ENCODE measurements around the gene KCNG4. TPM values are rescaled to one million over a fixed set of nuclear protein-coding genes. Genes with fewer than 3 reads are reported as not detected.
A peak's percentile ranks its signal among the peaks of the same experiment; 100 is the strongest.

Gene KCNG4
- total RNA-seq, 6 experiments from 2014 or later: not detected

GRCh38 chr16:84177741-84178073, 62.1 kb downstream of the KCNG4 start:
- DNase-seq: peak; percentile 36
- Mint-ChIP-seq H3K27ac (peak overlapping the region; percentile 53), H3K27me3 (ENCODE audit: insufficient read depth) (peaks cover 2% of the 10 kb centered on the region), H3K4me1 (ENCODE audit: low read depth) (peaks cover 38% of the 10 kb centered on the region), H3K36me3 (ENCODE audit: low read depth) (no peaks in the 10 kb centered on the region), H3K4me3 (peak overlapping the region; percentile 9; the same call in 1 of the 2 replicates), H3K9me3 (no peaks in the 10 kb centered on the region)
- TF ChIP-seq, protein P1, sequence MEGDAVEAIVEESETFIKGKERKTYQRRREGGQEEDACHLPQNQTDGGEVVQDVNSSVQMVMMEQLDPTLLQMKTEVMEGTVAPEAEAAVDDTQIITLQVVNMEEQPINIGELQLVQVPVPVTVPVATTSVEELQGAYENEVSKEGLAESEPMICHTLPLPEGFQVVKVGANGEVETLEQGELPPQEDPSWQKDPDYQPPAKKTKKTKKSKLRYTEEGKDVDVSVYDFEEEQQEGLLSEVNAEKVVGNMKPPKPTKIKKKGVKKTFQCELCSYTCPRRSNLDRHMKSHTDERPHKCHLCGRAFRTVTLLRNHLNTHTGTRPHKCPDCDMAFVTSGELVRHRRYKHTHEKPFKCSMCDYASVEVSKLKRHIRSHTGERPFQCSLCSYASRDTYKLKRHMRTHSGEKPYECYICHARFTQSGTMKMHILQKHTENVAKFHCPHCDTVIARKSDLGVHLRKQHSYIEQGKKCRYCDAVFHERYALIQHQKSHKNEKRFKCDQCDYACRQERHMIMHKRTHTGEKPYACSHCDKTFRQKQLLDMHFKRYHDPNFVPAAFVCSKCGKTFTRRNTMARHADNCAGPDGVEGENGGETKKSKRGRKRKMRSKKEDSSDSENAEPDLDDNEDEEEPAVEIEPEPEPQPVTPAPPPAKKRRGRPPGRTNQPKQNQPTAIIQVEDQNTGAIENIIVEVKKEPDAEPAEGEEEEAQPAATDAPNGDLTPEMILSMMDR (IDR thresholded peaks at IDR 0.05): no peak

GRCh38 chr16:84176192-84177053, 63.4 kb downstream of the KCNG4 start:
- Mint-ChIP-seq H3K27ac (peak overlapping the region; percentile 53), H3K36me3 (ENCODE audit: low read depth) (no peaks in the 10 kb centered on the region), H3K4me3 (peak overlapping the region; percentile 9), H3K9me3 (no peaks in the 10 kb centered on the region), H3K27me3 (ENCODE audit: insufficient read depth) (peaks cover 2% of the 10 kb centered on the region), H3K4me1 (ENCODE audit: low read depth) (peaks cover 38% of the 10 kb centered on the region)
- DNase-seq: no peak
- TF ChIP-seq, protein P1 (IDR thresholded peaks at IDR 0.05): no peak

- no peaks in the 10 kb centered on the region for H3K9me3 Mint-ChIP-seq
- TF ChIP-seq, protein P1 (IDR thresholded peaks at IDR 0.05): peak; percentile 87
- peaks cover 38% of the 10 kb centered on the region for H3K4me1 Mint-ChIP-seq (ENCODE audit: low read depth)
- peaks cover 2% of the 10 kb centered on the region for H3K27me3 Mint-ChIP-seq (ENCODE audit: insufficient read depth)
- H3K36me3 Mint-ChIP-seq (ENCODE audit: low read depth): no peaks in the 10 kb centered on the region
- DNase-seq: peak; percentile 70
- H3K27ac Mint-ChIP-seq: peak overlapping the region; percentile 53
- no peak overlapping the region for H3K4me3 Mint-ChIP-seq
These were observed 64.3 kb downstream of the KCNG4 start for GRCh38 chr16:84175350-84176081.

DNA sequence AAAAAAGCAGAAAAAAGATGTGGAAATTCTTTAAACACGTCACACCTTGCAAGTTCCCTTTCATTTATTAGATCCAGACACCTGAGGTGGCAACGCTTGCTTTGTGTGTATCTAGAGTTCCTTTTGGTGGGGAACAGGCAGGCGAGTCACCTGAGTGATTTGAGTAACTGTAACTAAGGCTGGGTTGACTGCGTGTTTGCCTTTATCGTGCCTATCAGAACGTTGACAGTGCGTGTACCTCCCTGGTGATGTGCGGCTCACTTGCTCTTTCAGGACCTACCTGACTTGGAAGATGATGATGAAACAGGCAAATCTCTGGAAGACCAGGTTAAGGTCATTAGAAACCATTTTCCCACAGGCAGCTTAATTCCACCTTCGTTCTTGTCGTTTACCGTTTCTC, 65.4 kb downstream of the KCNG4 start:
- no peak overlapping the region for H3K27ac Mint-ChIP-seq
- no peaks in the 10 kb centered on the region for H3K9me3 Mint-ChIP-seq
- peaks cover 2% of the 10 kb centered on the region for H3K27me3 Mint-ChIP-seq (ENCODE audit: insufficient read depth)
- no peak for DNase-seq
- peaks cover 38% of the 10 kb centered on the region for H3K4me1 Mint-ChIP-seq (ENCODE audit: low read depth)
- no peak overlapping the region for H3K4me3 Mint-ChIP-seq
- H3K36me3 Mint-ChIP-seq (ENCODE audit: low read depth): no peaks in the 10 kb centered on the region
- TF ChIP-seq, protein P1 (IDR thresholded peaks at IDR 0.05): no peak

DNA sequence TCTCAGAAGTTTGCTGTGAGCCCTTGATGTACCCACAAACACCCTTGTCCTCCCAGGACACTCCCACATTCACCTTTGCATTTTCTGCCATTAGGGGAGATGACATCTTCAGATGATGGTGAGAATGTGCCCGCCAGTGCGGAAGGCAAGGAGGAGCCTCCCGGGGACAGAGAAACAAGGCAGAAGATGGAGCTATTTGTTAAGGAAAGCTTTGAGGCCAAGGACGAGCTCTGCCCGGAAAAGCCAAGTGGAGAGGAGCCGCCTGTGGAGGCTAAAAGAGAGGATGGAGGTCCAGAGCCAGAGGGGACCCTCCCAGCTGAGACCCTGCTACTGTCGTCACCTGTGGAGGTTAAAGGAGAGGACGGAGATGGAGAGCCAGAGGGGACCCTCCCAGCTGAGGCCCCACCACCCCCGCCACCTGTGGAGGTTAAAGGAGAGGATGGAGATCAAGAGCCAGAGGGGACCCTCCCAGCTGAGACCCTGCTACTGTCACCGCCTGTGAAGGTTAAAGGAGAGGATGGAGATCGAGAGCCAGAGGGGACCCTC, 70.0 kb downstream of the KCNG4 start:
- Mint-ChIP-seq H3K4me3 (no peak overlapping the region), H3K36me3 (ENCODE audit: low read depth) (no peaks in the 10 kb centered on the region), H3K9me3 (no peaks in the 10 kb centered on the region), H3K27me3 (ENCODE audit: insufficient read depth) (peaks cover 11% of the 10 kb centered on the region), H3K4me1 (ENCODE audit: low read depth) (peaks cover under 1% of the 10 kb centered on the region; the same call in 1 of the 2 replicates), H3K27ac (no peak overlapping the region)
- DNase-seq: no peak
- TF ChIP-seq, protein P1 (IDR thresholded peaks at IDR 0.05): no peak

Other genes with a start within 250 kb of the KCNG4 start
- not detected for gene SLC38A8, start 197.2 kb downstream of the KCNG4 start, total RNA-seq (2021; fragmentation: NEBNext Ultra II Directional; extraction: Animal tissue kit (Norgen Biotek cat#: 25700))
- 100 to 1,000 TPM in 4 of 6 experiments, 10 to 100 TPM in 2; 96.6 to 123 (median 102) TPM for gene MBTPS1, start 123.1 kb downstream of the KCNG4 start, total RNA-seq (2021; fragmentation: NEBNext Ultra II Directional; extraction: Animal tissue kit (Norgen Biotek cat#: 25700))
- gene HSDL1, start 94.8 kb downstream of the KCNG4 start, total RNA-seq (2021; fragmentation: NEBNext Ultra II Directional; extraction: Animal tissue kit (Norgen Biotek cat#: 25700)): 10 to 100 TPM; 14.8 to 18.8 (median 17.2) TPM
- gene DNAAF1, start 94.7 kb downstream of the KCNG4 start, total RNA-seq (2021; fragmentation: NEBNext Ultra II Directional; extraction: Animal tissue kit (Norgen Biotek cat#: 25700)): not detected
- gene TAF1C, start 53.0 kb downstream of the KCNG4 start, total RNA-seq (2021; fragmentation: NEBNext Ultra II Directional; extraction: Animal tissue kit (Norgen Biotek cat#: 25700)): 10 to 100 TPM; 22.0 to 30.4 (median 25.7) TPM
- not detected for gene ADAD2, start 48.9 kb downstream of the KCNG4 start, total RNA-seq (2021; fragmentation: NEBNext Ultra II Directional; extraction: Animal tissue kit (Norgen Biotek cat#: 25700))
- 10 to 100 TPM in 2 of 6 experiments, 1 to 10 TPM in 4; 2.4 to 34.5 (median 2.8) TPM for gene WFDC1, start 54.9 kb upstream of the KCNG4 start, total RNA-seq (2021; fragmentation: NEBNext Ultra II Directional; extraction: Animal tissue kit (Norgen Biotek cat#: 25700))
- not detected for gene ATP2C2, start 128.5 kb upstream of the KCNG4 start, total RNA-seq (2021; fragmentation: NEBNext Ultra II Directional; extraction: Animal tissue kit (Norgen Biotek cat#: 25700))

All from HFFc6 (cell line).